NOMO-1 treated with DMSO at 0.1 percent for 48 hours (cell line): ENCODE results near the gene CABYR.

Experiments
- DNase-seq: peaks from one replicate; lab custom pipeline; 2025; ENCODE audit not compliant: unreplicated experiment; lab: John Stamatoyannopoulos, UW

Gene CABYR

GRCh38 chr18:24189007-24189528 lies 50.2 kb downstream of the CABYR start:
- DNase-seq = no peak

- no peak for DNase-seq
Observed at GRCh38 chr18:24189664-24190346, 50.9 kb downstream of the CABYR start.

GRCh38 chr18:24190590-24190989 lies 51.7 kb downstream of the CABYR start:
- no peak for DNase-seq

- DNase-seq = no peak
Observed at GRCh38 chr18:24195296-24196053, 56.6 kb downstream of the CABYR start.

- DNase-seq = no peak
Observed at GRCh38 chr18:24196764-24197163, 57.9 kb downstream of the CABYR start.

- DNase-seq = no peak
Observed at GRCh38 chr18:24197412-24197811, 58.5 kb downstream of the CABYR start.

- DNase-seq = no peak
Observed at GRCh38 chr18:24198461-24198860, 59.6 kb downstream of the CABYR start.

- no peak for DNase-seq
Observed at GRCh38 chr18:24199372-24199962, 60.6 kb downstream of the CABYR start.

GRCh38 chr18:24200494-24201290 lies 61.8 kb downstream of the CABYR start:
- no peak for DNase-seq

- no peak for DNase-seq
Observed at GRCh38 chr18:24201699-24202687, 63.1 kb downstream of the CABYR start.

GRCh38 chr18:24204904-24205303 lies 66.0 kb downstream of the CABYR start:
- DNase-seq = no peak

- no peak for DNase-seq
Observed at GRCh38 chr18:24208270-24209035, 69.6 kb downstream of the CABYR start.

GRCh38 chr18:24209558-24209957 lies 70.7 kb downstream of the CABYR start:
- no peak for DNase-seq
